Panc1 (cell line): ENCODE measurements around the gene GLT1D1. TPM values are rescaled to one million over a fixed set of nuclear protein-coding genes. Genes with fewer than 3 reads are reported as not detected.
"Not testable (repeated sequence)": the region's sequence is repeated elsewhere in the genome, so short reads cannot be mapped to it uniquely, and the experiment has no call there.

Source experiments
- ATAC-seq: fragments of 200-7000 bp; cut with Tn5 transposase; 2 replicates; pipeline ENCODE4 v1.9.1; 2020; ENCODE audit warnings: mild to moderate bottlenecking, moderate library complexity
- BruUV-seq: library from RNA; stranded (reverse); fragments of 400-500 nt; replicated peaks from 2 replicates; lab custom pipeline; 2021; lab: Mats Ljungman, UMichigan
- CTCF ChIA-PET: fragments of 300-600 bp; sonication (Branson Sonifier 250); formaldehyde crosslinking; loops from one replicate; lab custom pipeline; 2022; ENCODE audit warnings: antibody characterized with exemption; lab: Charles Lee
- POLR2A ChIA-PET: fragments of 300-600 bp; sonication (Branson Sonifier 250); formaldehyde crosslinking; loops from one replicate; lab custom pipeline; 2022; ENCODE audit warnings: antibody characterized with exemption; lab: Charles Lee
- DNase-seq: peaks from one replicate; pipeline ENCODE4 v3.0.0-alpha.2; 2010; ENCODE audit warnings: low read depth, low spot score
- H3K27ac ChIP-seq: 2 replicates; pipeline ENCODE4 v1.5.1; 2011; ENCODE audit warnings: mild to moderate bottlenecking, low read length, inconsistent platforms
- H3K27me3 ChIP-seq: fragments of 200-500 bp; sonication (Bioruptor generic); 2 replicates; pipeline ENCODE4 v1.6.0; 2014; ENCODE audit warnings: low read length, inconsistent platforms; ENCODE audit not compliant: control insufficient read depth, insufficient read depth
- H3K36me3 ChIP-seq: fragments of 200-500 bp; sonication (Bioruptor generic); 2 replicates; pipeline ENCODE4 v1.5.1; 2014; ENCODE audit warnings: inconsistent platforms, mild to moderate bottlenecking, low read length, moderate library complexity; ENCODE audit not compliant: control insufficient read depth, insufficient read depth
- H3K4me1 ChIP-seq: 2 replicates; pipeline ENCODE4 v1.5.1; 2011; ENCODE audit warnings: inconsistent platforms, mild to moderate bottlenecking, low read length, moderate library complexity; ENCODE audit not compliant: control insufficient read depth, insufficient read depth
- H3K4me3 ChIP-seq, 2 experiments: 2 replicates each; pipeline ENCODE4 v1.5.1; 2011 to 2012; ENCODE audit warnings: low read depth in 2 of 2, low read length in 2 of 2, mild to moderate bottlenecking in 2 of 2, inconsistent platforms in 1 of 2, moderate library complexity in 1 of 2
- H3K9me3 ChIP-seq: fragments of 200-500 bp; sonication (Bioruptor generic); 2 replicates; pipeline ENCODE4 v1.5.1; 2014; ENCODE audit warnings: low read depth, mild to moderate bottlenecking, inconsistent platforms, low read length, moderate library complexity; ENCODE audit not compliant: control insufficient read depth, insufficient read depth
- POLR2AphosphoS5 ChIP-seq: IDR thresholded peaks from 2 replicates; pipeline ENCODE4 v1.6.1; 2012; ENCODE audit warnings: mild to moderate bottlenecking, low read depth, low read length, moderate library complexity
- SIN3A ChIP-seq: IDR thresholded peaks from 2 replicates; pipeline ENCODE4 v1.6.1; 2012; ENCODE audit warnings: low read depth, mild to moderate bottlenecking, low read length, moderate library complexity, borderline replicate concordance; ENCODE audit not compliant: insufficient read depth
- TCF7L2 ChIP-seq: IDR thresholded peaks from 2 replicates; pipeline ENCODE4 v1.6.1; 2011; ENCODE audit warnings: mild to moderate bottlenecking, low read depth, low read length, inconsistent platforms
- in situ Hi-C: cut with HindIII; loops from 2 replicates; pipeline ENCODE4 v1.10.0; 2016; ENCODE audit warnings: low sequenced_read_pairs, low pct_unique_long_range_greater_than_20kb
- intact Hi-C: fragments of 100-400 bp; cut with micrococcal nuclease; formaldehyde crosslinking; loops from one replicate; pipeline ENCODE4 v1.10.0; 2022; ENCODE audit not compliant: unreplicated experiment
- total RNA-seq: library from RNA; stranded (reverse); gene quantifications from one replicate; pipeline ENCODE4 v1.2.1, GENCODE V29; 2021; ENCODE audit not compliant: unreplicated experiment
- TF ChIP-seq, protein P1 (sequence below), 2 experiments: IDR thresholded peaks; 2 replicates each; pipeline ENCODE4 v1.6.1; 2011 to 2012; ENCODE audit warnings: low read depth in 2 of 2, control low read depth in 1 of 2, low read length in 1 of 2, mild to moderate bottlenecking in 1 of 2, moderate library complexity in 1 of 2; ENCODE audit not compliant: insufficient read depth in 1 of 2
- TF ChIP-seq, protein P2 (sequence below): fragments of 450-650 bp; IDR thresholded peaks from 2 replicates; pipeline ENCODE4 v1.5.1; 2017; ENCODE audit warnings: mild to moderate bottlenecking

GLT1D1 gene
- total RNA-seq, 1 experiment from 2014 or later: not detected

DNA sequence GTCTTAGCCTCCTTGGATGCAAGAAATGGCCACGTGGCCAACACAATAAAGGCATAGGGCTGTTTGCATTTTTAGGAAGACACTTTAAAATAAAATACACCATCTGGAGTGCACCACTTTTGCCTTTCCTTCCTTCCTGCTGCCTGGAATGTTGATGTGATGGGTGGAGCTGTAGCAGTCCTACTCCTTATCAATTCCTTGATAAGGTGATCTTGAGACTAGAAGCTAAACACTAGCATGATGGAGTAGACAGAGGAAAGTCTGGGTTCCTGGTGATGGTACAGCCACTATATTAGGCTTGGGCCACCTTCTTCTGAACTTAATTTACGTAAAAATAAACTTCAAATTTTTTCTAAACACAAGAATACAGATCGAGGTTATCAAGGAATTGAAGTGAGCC, 2.9 kb upstream of the GLT1D1 start:
- Histone ChIP-seq H3K4me1 (no peaks in the 10 kb centered on the region), H3K27me3 (no peaks in the 10 kb centered on the region; the same call in 1 of the 2 replicates), H3K9me3 (no peaks in the 10 kb centered on the region), H3K27ac (no peak overlapping the region), H3K4me3 (no peak overlapping the region), H3K36me3 (no peaks in the 10 kb centered on the region)
- CTCF ChIA-PET: no interaction called here
- in situ Hi-C loops: no loop called here
- intact Hi-C loops: no loop called here
- TF ChIP-seq POLR2AphosphoS5 (no peak), SIN3A (no peak), TCF7L2 (no peak)
- TF ChIP-seq, protein P1, sequence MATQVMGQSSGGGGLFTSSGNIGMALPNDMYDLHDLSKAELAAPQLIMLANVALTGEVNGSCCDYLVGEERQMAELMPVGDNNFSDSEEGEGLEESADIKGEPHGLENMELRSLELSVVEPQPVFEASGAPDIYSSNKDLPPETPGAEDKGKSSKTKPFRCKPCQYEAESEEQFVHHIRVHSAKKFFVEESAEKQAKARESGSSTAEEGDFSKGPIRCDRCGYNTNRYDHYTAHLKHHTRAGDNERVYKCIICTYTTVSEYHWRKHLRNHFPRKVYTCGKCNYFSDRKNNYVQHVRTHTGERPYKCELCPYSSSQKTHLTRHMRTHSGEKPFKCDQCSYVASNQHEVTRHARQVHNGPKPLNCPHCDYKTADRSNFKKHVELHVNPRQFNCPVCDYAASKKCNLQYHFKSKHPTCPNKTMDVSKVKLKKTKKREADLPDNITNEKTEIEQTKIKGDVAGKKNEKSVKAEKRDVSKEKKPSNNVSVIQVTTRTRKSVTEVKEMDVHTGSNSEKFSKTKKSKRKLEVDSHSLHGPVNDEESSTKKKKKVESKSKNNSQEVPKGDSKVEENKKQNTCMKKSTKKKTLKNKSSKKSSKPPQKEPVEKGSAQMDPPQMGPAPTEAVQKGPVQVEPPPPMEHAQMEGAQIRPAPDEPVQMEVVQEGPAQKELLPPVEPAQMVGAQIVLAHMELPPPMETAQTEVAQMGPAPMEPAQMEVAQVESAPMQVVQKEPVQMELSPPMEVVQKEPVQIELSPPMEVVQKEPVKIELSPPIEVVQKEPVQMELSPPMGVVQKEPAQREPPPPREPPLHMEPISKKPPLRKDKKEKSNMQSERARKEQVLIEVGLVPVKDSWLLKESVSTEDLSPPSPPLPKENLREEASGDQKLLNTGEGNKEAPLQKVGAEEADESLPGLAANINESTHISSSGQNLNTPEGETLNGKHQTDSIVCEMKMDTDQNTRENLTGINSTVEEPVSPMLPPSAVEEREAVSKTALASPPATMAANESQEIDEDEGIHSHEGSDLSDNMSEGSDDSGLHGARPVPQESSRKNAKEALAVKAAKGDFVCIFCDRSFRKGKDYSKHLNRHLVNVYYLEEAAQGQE (IDR thresholded peaks at IDR 0.05; ENCODE audit: insufficient read depth in 1 of 2, low read depth in 2 of 2, low read length in 1 of 2): no peak
- TF ChIP-seq, protein P2, sequence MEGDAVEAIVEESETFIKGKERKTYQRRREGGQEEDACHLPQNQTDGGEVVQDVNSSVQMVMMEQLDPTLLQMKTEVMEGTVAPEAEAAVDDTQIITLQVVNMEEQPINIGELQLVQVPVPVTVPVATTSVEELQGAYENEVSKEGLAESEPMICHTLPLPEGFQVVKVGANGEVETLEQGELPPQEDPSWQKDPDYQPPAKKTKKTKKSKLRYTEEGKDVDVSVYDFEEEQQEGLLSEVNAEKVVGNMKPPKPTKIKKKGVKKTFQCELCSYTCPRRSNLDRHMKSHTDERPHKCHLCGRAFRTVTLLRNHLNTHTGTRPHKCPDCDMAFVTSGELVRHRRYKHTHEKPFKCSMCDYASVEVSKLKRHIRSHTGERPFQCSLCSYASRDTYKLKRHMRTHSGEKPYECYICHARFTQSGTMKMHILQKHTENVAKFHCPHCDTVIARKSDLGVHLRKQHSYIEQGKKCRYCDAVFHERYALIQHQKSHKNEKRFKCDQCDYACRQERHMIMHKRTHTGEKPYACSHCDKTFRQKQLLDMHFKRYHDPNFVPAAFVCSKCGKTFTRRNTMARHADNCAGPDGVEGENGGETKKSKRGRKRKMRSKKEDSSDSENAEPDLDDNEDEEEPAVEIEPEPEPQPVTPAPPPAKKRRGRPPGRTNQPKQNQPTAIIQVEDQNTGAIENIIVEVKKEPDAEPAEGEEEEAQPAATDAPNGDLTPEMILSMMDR: no peak
- BruUV-seq: no TSS peak
- DNase-seq (no peak), ATAC-seq (no peak)
- POLR2A ChIA-PET: no interaction called here

DNA sequence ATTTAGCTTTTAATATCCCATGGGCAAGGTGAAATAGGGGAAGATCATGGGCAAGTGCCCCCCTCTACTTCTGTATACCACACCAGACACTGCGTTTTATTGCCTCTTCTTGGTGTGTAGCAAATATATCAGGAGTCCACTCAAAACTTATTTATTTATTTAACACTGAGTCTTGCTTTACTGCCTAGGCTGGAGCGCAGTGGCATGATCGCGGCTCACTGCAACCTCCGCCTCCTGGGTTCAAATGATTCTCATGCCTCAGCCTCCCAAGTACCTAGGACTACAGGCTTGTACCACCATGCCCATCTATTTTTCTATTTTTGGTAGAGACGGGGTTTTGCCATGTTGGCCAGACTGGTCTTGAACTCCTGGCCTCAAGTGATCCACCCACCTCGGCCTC, 1.8 kb upstream of the GLT1D1 start:
- DNase-seq, BruUV-seq, H3K36me3 ChIP-seq, H3K9me3 ChIP-seq, intact Hi-C loops, H3K27ac ChIP-seq, CTCF ChIA-PET, H3K4me3 ChIP-seq, ATAC-seq, H3K4me1 ChIP-seq, in situ Hi-C loops, H3K27me3 ChIP-seq: not testable (repeated sequence)
- POLR2A ChIA-PET: interaction anchor here (0.6 kb wide), 1 partner anchor 23 kb away, joined by 12 read pairs; no protein-coding TSS in a partner anchor

DNA sequence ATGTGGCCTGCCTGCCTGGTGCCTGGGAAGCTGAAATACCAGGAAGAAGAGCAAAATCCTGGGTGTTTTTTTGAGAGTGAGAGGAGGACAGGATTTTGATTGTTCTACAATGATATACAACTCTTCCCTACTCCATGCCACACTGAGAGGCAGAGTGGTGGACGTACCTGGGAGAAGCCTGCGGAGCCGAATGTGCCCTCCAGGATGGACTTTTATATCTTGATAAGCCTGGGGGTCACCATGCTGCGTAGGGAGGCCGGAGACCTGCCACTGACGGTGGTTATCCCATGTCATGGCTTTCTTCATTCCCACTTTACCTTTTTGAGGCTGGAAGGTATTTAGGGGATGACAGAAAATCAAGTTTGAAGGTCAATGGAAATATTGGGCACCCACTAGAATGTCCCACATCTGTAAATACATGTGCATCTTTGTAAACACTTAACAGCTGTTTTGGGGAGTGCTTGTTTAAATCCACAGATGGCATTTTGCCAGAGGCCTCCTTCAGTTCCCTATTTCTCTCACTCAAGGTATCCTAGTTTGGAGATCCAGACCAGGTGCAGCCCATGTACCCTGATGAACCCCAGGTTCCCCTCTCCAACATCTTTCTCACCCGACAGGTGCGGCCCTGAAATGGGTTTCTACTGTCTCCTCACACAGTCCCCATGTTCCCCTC, 1.1 kb upstream of the GLT1D1 start:
- Histone ChIP-seq H3K27ac (no peak overlapping the region), H3K4me3 (no peak overlapping the region), H3K9me3 (no peaks in the 10 kb centered on the region), H3K4me1 (no peaks in the 10 kb centered on the region), H3K36me3 (no peaks in the 10 kb centered on the region), H3K27me3 (no peaks in the 10 kb centered on the region; the same call in 1 of the 2 replicates)
- ChIA-PET POLR2A (no interaction called here), CTCF (no interaction called here)
- no peak for DNase-seq
- no peak for ATAC-seq
- in situ Hi-C loops (no loop called here), intact Hi-C loops (no loop called here)
- no TSS peak for BruUV-seq
- TF ChIP-seq, protein P2: no peak
- TF ChIP-seq, protein P1 (IDR thresholded peaks at IDR 0.05; ENCODE audit: insufficient read depth in 1 of 2, low read depth in 2 of 2, low read length in 1 of 2): no peak
- TF ChIP-seq SIN3A (no peak), POLR2AphosphoS5 (no peak), TCF7L2 (no peak)
